Measurements from ENCODE around the gene ADCY2.

DNA sequence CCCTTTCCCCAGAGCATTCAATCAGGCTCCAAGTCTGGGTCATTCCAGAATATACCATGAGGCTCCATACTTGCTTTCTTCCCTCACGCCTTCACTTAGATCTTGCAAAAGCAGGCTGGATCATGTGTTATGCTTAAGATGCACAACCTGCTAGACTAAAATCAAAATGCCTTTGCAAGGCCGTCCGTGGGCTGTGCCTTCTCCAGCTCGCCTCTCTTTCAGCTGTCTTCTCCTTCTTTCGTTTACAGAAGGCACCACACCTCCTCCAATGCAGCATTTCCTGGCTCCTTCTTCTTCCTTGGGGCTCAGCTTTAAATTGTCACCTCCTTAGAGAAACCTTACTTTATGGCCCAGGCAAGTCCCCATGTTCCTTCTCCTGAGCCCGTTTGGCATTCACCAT lies 150.6 kb downstream of the ADCY2 start:
- no peak for TF ChIP-seq POLR2A (IDR thresholded peaks at IDR 0.05)
- TF ChIP-seq, protein P1, sequence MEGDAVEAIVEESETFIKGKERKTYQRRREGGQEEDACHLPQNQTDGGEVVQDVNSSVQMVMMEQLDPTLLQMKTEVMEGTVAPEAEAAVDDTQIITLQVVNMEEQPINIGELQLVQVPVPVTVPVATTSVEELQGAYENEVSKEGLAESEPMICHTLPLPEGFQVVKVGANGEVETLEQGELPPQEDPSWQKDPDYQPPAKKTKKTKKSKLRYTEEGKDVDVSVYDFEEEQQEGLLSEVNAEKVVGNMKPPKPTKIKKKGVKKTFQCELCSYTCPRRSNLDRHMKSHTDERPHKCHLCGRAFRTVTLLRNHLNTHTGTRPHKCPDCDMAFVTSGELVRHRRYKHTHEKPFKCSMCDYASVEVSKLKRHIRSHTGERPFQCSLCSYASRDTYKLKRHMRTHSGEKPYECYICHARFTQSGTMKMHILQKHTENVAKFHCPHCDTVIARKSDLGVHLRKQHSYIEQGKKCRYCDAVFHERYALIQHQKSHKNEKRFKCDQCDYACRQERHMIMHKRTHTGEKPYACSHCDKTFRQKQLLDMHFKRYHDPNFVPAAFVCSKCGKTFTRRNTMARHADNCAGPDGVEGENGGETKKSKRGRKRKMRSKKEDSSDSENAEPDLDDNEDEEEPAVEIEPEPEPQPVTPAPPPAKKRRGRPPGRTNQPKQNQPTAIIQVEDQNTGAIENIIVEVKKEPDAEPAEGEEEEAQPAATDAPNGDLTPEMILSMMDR (IDR thresholded peaks at IDR 0.05), result no peak
